Measurements from ENCODE around the gene SPRN.
"Not testable (repeated sequence)": the region's sequence is repeated elsewhere in the genome, so short reads cannot be mapped to it uniquely, and the experiment has no call there.

The SPRN gene

GRCh38 chr10:133386951-133387350 lies 37.5 kb downstream of the SPRN start:
- DNase-seq (ENCODE audit: low read depth) = not testable (repeated sequence)

DNA sequence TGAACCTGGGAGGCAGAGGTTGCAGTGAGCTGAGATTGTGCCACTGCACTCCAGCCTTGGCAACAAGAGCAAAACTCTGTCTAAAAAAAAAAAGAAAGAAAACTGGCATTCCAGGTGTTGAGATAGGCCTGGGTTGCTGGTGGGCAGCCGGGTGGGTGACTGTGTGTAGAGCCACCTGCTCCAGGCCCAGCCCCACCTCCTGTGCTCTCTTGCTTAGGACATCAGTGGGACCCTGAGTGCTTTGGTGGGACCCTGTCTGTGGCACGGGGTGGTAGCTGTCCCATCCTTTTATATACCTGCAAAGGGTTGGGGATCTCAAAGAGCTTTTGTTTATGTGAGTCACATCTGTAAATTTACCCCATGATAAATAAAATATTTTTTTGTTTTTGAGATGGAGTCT lies 39.2 kb downstream of the SPRN start:
- no peak for DNase-seq (ENCODE audit: low read depth)

- no peak for DNase-seq (ENCODE audit: low read depth)
Measured at GRCh38 chr10:133384071-133384470, 40.4 kb downstream of the SPRN start.

DNA sequence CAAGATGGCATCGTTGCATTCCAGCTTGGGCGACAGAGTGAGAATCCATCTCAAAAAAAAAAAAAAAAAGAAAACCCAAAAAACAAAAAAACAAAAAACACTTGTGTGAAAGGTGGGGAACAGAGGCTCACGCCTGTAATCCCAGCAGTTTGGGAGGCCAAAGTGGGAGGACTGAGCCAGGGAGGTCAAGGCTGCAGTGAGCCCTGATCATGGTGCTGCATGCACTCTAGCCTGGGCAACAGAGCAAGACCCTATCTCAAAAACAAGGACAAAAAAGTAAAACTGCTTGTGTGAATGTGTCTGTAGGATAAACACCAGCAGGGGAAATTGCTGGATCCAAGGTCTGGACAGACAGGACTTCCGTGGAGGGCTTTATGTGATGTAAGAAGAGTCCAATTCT lies 40.9 kb downstream of the SPRN start:
- no peak for DNase-seq (ENCODE audit: low read depth)

DNA sequence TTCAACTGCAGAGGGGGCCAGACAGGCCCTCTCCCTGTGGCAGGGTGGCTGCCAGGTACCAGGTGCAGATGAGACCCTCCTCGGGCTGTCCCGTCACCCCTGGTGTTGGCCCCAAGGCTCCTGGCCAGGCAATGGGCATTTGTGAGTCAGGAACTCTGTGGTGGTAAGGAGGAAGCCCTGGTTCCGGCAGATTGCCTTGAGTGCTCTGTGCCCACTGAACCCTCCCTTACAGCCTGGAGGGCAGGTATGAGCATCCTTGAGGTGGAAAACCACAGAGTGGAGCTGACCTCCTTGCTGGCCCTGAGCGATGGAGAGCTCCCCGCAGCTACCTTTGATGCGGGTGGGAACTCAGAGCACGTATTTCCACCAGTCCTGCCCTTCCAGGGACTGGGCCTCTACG lies 43.4 kb downstream of the SPRN start:
- DNase-seq (ENCODE audit: low read depth) = no peak

DNA sequence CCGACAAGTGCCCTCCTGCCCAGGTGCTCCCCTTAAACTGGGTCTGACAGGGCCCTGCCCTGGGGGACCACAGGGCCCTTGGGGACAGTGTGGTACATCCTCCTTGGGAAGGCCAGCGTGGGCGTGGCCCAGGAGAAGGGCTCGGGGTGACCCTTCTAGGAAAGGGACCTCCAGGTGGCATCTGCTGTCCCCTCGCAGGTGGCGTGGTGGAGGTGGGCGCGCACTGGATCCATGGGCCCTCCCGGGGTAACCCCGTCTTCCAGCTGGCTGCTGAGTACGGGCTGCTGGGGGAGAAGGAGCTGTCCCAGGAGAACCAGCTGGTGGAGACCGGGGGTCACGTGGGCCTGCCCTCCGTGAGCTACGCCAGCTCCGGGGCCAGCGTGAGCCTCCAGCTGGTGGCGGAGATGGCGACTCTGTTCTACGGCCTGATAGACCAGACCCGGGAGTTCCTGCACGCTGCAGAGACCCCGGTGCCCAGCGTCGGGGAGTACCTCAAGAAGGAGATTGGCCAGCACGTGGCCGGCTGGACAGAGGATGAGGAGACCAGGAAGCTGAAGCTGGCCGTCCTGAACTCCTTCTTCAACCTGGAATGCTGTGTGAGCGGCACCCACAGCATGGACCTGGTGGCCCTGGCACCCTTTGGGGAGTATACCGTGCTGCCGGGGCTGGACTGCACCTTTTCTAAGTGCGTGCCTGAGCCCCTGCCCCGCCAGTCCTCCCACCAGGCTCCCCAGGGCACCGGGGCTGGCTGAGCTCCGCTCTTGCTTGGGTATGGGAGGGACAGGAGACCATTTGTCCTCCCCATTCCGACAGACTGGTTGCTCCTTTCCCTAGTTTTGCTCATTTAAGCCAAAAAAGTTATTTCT lies 44.4 kb downstream of the SPRN start:
- DNase-seq (ENCODE audit: low read depth) = no peak

DNA sequence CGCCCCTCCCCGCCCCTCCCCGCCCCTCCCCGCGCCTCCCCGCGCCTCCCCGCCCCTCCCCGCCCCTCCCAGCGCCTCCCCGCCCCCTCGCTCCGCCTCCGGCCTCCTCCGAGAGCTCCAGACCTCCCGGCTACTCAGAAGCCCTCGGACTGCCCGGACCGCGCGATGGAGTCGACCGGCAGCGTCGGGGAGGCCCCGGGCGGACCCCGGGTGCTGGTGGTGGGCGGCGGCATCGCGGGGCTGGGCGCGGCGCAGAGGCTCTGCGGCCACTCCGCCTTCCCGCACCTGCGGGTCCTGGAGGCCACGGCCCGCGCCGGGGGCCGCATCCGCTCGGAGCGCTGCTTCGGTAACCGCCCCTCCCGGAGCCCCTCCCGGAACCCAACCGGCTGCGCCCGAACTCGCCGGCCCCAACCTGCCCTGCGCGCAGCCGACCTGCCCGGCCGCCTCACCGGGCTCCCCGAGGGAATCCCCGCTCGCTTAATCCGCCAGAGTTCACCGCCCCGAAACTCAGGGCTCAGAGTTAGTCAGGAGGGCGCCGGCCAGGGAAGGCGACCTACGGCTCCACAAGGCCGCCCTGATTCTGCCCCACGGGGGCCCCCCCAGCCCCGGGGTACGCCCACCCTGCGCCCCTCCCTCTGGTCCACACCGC lies 45.1 kb downstream of the SPRN start, which contains the start of gene PAOX:
Gene PAOX (plus strand): TSS at position 111 of the 649 bp plus-strand sequence. CDS start 55 bp downstream, at position 166.
- DNase-seq (ENCODE audit: low read depth) = peak; percentile 65

GRCh38 chr10:133378251-133379096 lies 46.0 kb downstream of the SPRN start:
- peak; percentile 56 for DNase-seq (ENCODE audit: low read depth)

GRCh38 chr10:133377818-133378250 lies 46.6 kb downstream of the SPRN start:
- DNase-seq (ENCODE audit: low read depth) = no peak

DNA sequence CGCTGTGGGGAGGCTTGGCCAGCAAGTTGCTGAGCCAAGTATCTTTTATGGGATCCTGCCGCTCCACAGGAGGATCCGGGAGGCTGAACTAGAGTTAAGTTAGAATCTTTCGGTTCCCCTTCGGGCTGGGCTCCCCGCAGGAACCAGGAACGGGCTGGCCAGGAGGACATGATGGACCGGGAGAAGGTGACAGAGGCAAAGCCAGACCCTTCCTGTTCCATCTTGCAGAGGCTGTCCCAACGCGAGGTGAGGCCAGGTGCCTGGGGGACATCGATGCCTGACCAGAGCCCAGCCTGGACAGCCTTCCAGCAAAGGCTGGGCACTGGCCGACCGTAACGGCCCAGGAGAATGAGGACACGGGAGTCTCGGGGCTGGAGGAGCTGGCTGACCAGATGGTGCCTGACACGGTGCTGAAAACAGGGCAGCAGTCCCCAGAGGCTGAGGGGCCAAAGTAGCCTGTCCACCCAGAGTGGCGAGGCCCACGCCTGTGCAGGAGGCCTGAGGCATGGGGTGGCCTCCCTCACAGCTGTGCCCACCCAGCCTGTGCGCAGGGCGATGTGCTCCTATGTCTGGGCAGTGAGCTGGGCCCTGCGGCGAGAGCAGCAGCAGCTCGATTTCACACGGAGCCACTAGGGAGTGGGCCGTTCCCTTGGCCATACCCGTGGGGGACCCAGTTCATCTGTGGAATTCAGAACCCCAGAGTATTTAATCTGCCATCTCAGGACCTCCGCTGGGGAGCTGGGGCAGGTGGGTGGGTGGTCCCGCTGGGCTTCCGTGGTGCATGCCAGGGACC lies 47.2 kb downstream of the SPRN start:
- DNase-seq (ENCODE audit: low read depth) = no peak

- DNase-seq (ENCODE audit: low read depth) = not testable (repeated sequence)
Measured at GRCh38 chr10:133376183-133376582, 48.2 kb downstream of the SPRN start.

GRCh38 chr10:133375357-133376115 lies 48.9 kb downstream of the SPRN start:
- no peak for DNase-seq (ENCODE audit: low read depth)

GRCh38 chr10:133373174-133374090 lies 51.0 kb downstream of the SPRN start, which contains the start of gene ECHS1:
Gene ECHS1 (minus strand): TSS chr10:133373354. CDS start chr10:133373333, 21 bp downstream.
- DNase-seq (ENCODE audit: low read depth) = peak; percentile 95

DNA sequence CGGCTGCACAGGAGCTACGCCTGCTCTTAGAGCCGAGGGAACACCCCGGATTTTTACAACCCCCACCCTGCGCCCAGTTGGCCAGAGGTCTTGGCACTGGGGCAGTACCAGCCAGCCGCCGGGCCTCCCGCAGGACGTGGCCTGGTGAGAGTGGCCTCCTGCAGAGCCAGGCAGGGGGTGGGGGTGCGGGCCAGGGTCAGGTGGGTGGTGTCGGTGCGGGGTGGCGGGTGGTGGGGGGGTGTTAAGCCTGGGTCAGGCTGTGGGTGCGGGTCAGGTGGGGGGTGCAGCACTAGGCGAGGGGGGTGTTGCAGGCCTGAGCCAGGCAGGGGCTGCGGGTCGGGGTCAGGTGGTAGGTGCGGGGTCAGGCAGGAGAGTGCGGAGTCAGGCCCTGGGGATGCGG lies 51.9 kb downstream of the SPRN start:
- no peak for DNase-seq (ENCODE audit: low read depth)

Data from activated T-cell treated with anti-CD3 and anti-CD28 coated beads for 48 hours (primary cell).